HepG2 (cell line): ENCODE data around the gene ZNF175. TPM values are rescaled to one million over a fixed set of nuclear protein-coding genes. Genes with fewer than 3 reads are reported as not detected.

ENCODE experiments used
- AKNA ChIP-seq: sonication (generic); formaldehyde crosslinking; IDR thresholded peaks from 2 replicates; pipeline ENCODE4 v1.4.0; 2020; ENCODE audit warnings: missing genetic modification reagents, borderline replicate concordance
- ELF1 ChIP-seq: sonication (generic); formaldehyde crosslinking; IDR thresholded peaks from 2 replicates; pipeline ENCODE4 v1.4.0; 2020; ENCODE audit warnings: missing genetic modification reagents
- EP300 ChIP-seq, 3 experiments: sonication (generic) in 1 of 3; formaldehyde crosslinking in 1 of 3; IDR thresholded peaks; 2 replicates each; pipeline versions ENCODE4 v1.5.1 to v1.6.1; 2011 to 2020; ENCODE audit warnings: low read depth in 2 of 3, low read length in 2 of 3, borderline replicate concordance in 1 of 3, improper control_type of control experiment in 1 of 3, mild to moderate bottlenecking in 1 of 3, missing genetic modification reagents in 1 of 3, moderate library complexity in 1 of 3
- ESRRA ChIP-seq: sonication (generic); formaldehyde crosslinking; IDR thresholded peaks from 2 replicates; pipeline ENCODE4 v1.5.1; 2020; ENCODE audit warnings: mild to moderate bottlenecking, low read depth, missing genetic modification reagents
- HES4 ChIP-seq: sonication (generic); formaldehyde crosslinking; IDR thresholded peaks from 2 replicates; pipeline ENCODE4 v1.9.0; 2021; ENCODE audit warnings: mild to moderate bottlenecking, missing genetic modification reagents, borderline replicate concordance
- HMGA1 ChIP-seq: sonication (generic); formaldehyde crosslinking; conservative IDR thresholded peaks from 2 replicates; pipeline ENCODE4 v1.4.0; 2020; ENCODE audit warnings: missing genetic modification reagents
- IRX3 ChIP-seq: sonication (generic); formaldehyde crosslinking; IDR thresholded peaks from 2 replicates; pipeline ENCODE4 v1.8.1; 2023; ENCODE audit warnings: mild to moderate bottlenecking, low read depth, missing genetic modification reagents, borderline replicate concordance
- JUNB ChIP-seq: sonication (generic); formaldehyde crosslinking; IDR thresholded peaks from 2 replicates; pipeline ENCODE4 v1.8.0; 2022; ENCODE audit warnings: missing genetic modification reagents, mild to moderate bottlenecking, borderline replicate concordance
- KLF13 ChIP-seq: sonication (generic); formaldehyde crosslinking; IDR thresholded peaks from 2 replicates; pipeline ENCODE4 v1.4.0; 2020; ENCODE audit warnings: mild to moderate bottlenecking, missing genetic modification reagents
- KMT2A ChIP-seq: sonication (generic); formaldehyde crosslinking; IDR thresholded peaks from 2 replicates; pipeline ENCODE4 v1.4.0; 2020; ENCODE audit warnings: missing genetic modification reagents
- NFKB2 ChIP-seq: sonication (generic); formaldehyde crosslinking; IDR thresholded peaks from 2 replicates; pipeline ENCODE4 v1.4.0; 2020; ENCODE audit warnings: missing genetic modification reagents, borderline replicate concordance
- ZNF296 ChIP-seq: sonication (generic); formaldehyde crosslinking; conservative IDR thresholded peaks from 2 replicates; pipeline ENCODE4 v1.5.0; 2020; ENCODE audit warnings: mild to moderate bottlenecking, missing genetic modification reagents
- ZNF552 ChIP-seq: sonication (generic); formaldehyde crosslinking; IDR thresholded peaks from 2 replicates; pipeline ENCODE4 v1.9.0; 2022; ENCODE audit warnings: missing genetic modification reagents, mild to moderate bottlenecking, borderline replicate concordance
- ZNF619 ChIP-seq: sonication (generic); formaldehyde crosslinking; IDR thresholded peaks from 2 replicates; pipeline ENCODE4 v1.4.0; 2020; ENCODE audit warnings: mild to moderate bottlenecking, missing genetic modification reagents
- ZNF816 ChIP-seq: sonication (generic); formaldehyde crosslinking; IDR thresholded peaks from 2 replicates; pipeline ENCODE4 v1.8.0; 2022; ENCODE audit warnings: missing genetic modification reagents, mild to moderate bottlenecking, borderline replicate concordance
- polyA plus RNA-seq, 8 experiments: library from polyadenylated mRNA; depleted of rRNA in 3 of 8; stranded (reverse) in 7 of 8; unstranded in 1 of 8; fragments of >200 nt; fragmentation: Illumina TruSeq in 4 of 8; extraction: Trizol in 4 of 8; gene quantifications; 2 replicates each; pipeline versions ENCODE4 v1.2.1 to v1.2.3, GENCODE V29; 2011 to 2016; ENCODE audit warnings: low read depth in 4 of 8, missing spikeins in 1 of 8, mixed read lengths in 1 of 8; ENCODE audit not compliant: insufficient read depth in 1 of 8
- total RNA-seq, 5 experiments: library from RNA; depleted of rRNA; stranded (reverse); fragments of >200 nt; fragmentation: Illumina TruSeq; extraction: Trizol; gene quantifications; 2 replicates each; pipeline ENCODE4 v1.2.3, GENCODE V29; 2016; ENCODE audit warnings: low read depth in 1 of 5

ZNF175 gene
- total and polyA plus RNA-seq, 2 of the 13 experiments (the other 11 are each of a cell fraction or from before 2014, with no cell fraction given) = 1.2 to 1.5 TPM

- TF ChIP-seq NFKB2 = peak; percentile 91
- no peak for TF ChIP-seq ZNF816 (CRISPR knock-in tag)
- TF ChIP-seq ZNF619 (CRISPR knock-in tag) = no peak
- 0 out of 2 replicates have a peak, but pooled peaks have one; percentile 59 for TF ChIP-seq ZNF296
- TF ChIP-seq ELF1 (CRISPR knock-in tag) = no peak
- TF ChIP-seq IRX3 (CRISPR knock-in tag) = no peak
- peak; percentile 87 for TF ChIP-seq AKNA (CRISPR knock-in tag)
- peak; percentile 30; the same call in 1 of the 2 replicates for TF ChIP-seq KMT2A (CRISPR knock-in tag)
- no peak for TF ChIP-seq HMGA1 (CRISPR knock-in tag)
- TF ChIP-seq HES4 (CRISPR knock-in tag) = peak; percentile 96
- 0 out of 2 replicates have a peak, but pooled peaks have one; percentile 78 for TF ChIP-seq KLF13
- no peak for TF ChIP-seq EP300 (IDR thresholded peaks at IDR 0.05; ENCODE audit: low read depth in 2 of 2, low read length in 2 of 2)
- TF ChIP-seq EP300 (CRISPR knock-in tag; IDR thresholded peaks at IDR 0.05; ENCODE audit: borderline replicate concordance) = no peak
- TF ChIP-seq ZNF552 (CRISPR knock-in tag) = no peak
- no peak for TF ChIP-seq ESRRA (CRISPR knock-in tag)
- peak; percentile 52; the same call in 1 of the 2 replicates for TF ChIP-seq JUNB
Observed at GRCh38 chr19:51552996-51553725, 17.9 kb upstream of the ZNF175 start (continued).
